ENCODE results near the gene CMTM2. TPM values are rescaled to one million over a fixed set of nuclear protein-coding genes. Genes with fewer than 3 reads are reported as not detected.
"Not testable (repeated sequence)": the region's sequence is repeated elsewhere in the genome, so short reads cannot be mapped to it uniquely, and the experiment has no call there.

CMTM2 gene
- total RNA-seq, 1 experiment from 2014 or later: not detected

GRCh38 chr16:66599726-66600125 lies 20.5 kb downstream of the CMTM2 start:
- DNase-seq (ENCODE audit: low read depth): no peak
- in situ Hi-C loops (cut with HindIII; ENCODE audit: low pct_unique_long_range_greater_than_20kb, low sequenced_read_pairs): no loop called here

GRCh38 chr16:66600477-66600876 lies 21.2 kb downstream of the CMTM2 start:
- in situ Hi-C loops (cut with HindIII; ENCODE audit: low pct_unique_long_range_greater_than_20kb, low sequenced_read_pairs): no loop called here

GRCh38 chr16:66601471-66601870 lies 22.2 kb downstream of the CMTM2 start:
- in situ Hi-C loops (cut with HindIII; ENCODE audit: low pct_unique_long_range_greater_than_20kb, low sequenced_read_pairs): no loop called here
- DNase-seq (ENCODE audit: low read depth): no peak

More at GRCh38 chr16:66600477-66600876, 21.2 kb downstream of the CMTM2 start:
- no peak for DNase-seq (ENCODE audit: low read depth)

- in situ Hi-C loops (cut with HindIII; ENCODE audit: low pct_unique_long_range_greater_than_20kb, low sequenced_read_pairs): no loop called here
- peak; percentile 78 for DNase-seq (ENCODE audit: low read depth)
These were observed 24.5 kb downstream of the CMTM2 start for GRCh38 chr16:66603537-66604375.

GRCh38 chr16:66604376-66605176 lies 25.3 kb downstream of the CMTM2 start, which contains the start of gene CMTM3:
Gene CMTM3 (plus strand): TSS chr16:66604704. CDS start chr16:66604806, 102 bp downstream.
- peak; percentile 66 for DNase-seq (ENCODE audit: low read depth)
- in situ Hi-C loops (cut with HindIII; ENCODE audit: low pct_unique_long_range_greater_than_20kb, low sequenced_read_pairs): no loop called here

- in situ Hi-C loops (cut with HindIII; ENCODE audit: low pct_unique_long_range_greater_than_20kb, low sequenced_read_pairs): no loop called here
- DNase-seq (ENCODE audit: low read depth): peak; percentile 49
These were observed 26.1 kb downstream of the CMTM2 start for GRCh38 chr16:66605177-66605978.

GRCh38 chr16:66605979-66606751 lies 26.9 kb downstream of the CMTM2 start:
- in situ Hi-C loops (cut with HindIII; ENCODE audit: low pct_unique_long_range_greater_than_20kb, low sequenced_read_pairs): no loop called here
- DNase-seq (ENCODE audit: low read depth): no peak

- peak; percentile 81 for DNase-seq (ENCODE audit: low read depth)
- in situ Hi-C loops (cut with HindIII; ENCODE audit: low pct_unique_long_range_greater_than_20kb, low sequenced_read_pairs): no loop called here
These were observed 29.2 kb downstream of the CMTM2 start for GRCh38 chr16:66608241-66609138.

GRCh38 chr16:66609139-66609510 lies 29.9 kb downstream of the CMTM2 start:
- in situ Hi-C loops (cut with HindIII; ENCODE audit: low pct_unique_long_range_greater_than_20kb, low sequenced_read_pairs): no loop called here

GRCh38 chr16:66610111-66610820 lies 31.0 kb downstream of the CMTM2 start:
- in situ Hi-C loops (cut with HindIII; ENCODE audit: low pct_unique_long_range_greater_than_20kb, low sequenced_read_pairs): no loop called here

More at GRCh38 chr16:66609139-66609510, 29.9 kb downstream of the CMTM2 start:
- no peak for DNase-seq (ENCODE audit: low read depth)

GRCh38 chr16:66611911-66612310 lies 32.6 kb downstream of the CMTM2 start:
- in situ Hi-C loops (cut with HindIII; ENCODE audit: low pct_unique_long_range_greater_than_20kb, low sequenced_read_pairs); DNase-seq (ENCODE audit: low read depth): not testable (repeated sequence)

More at GRCh38 chr16:66610111-66610820, 31.0 kb downstream of the CMTM2 start:
- no peak for DNase-seq (ENCODE audit: low read depth)

- in situ Hi-C loops (cut with HindIII; ENCODE audit: low pct_unique_long_range_greater_than_20kb, low sequenced_read_pairs): no loop called here
- DNase-seq (ENCODE audit: low read depth): no peak
These were observed 33.2 kb downstream of the CMTM2 start for GRCh38 chr16:66612422-66612821.

- in situ Hi-C loops (cut with HindIII; ENCODE audit: low pct_unique_long_range_greater_than_20kb, low sequenced_read_pairs): no loop called here
- DNase-seq (ENCODE audit: low read depth): no peak
These were observed 35.0 kb downstream of the CMTM2 start for GRCh38 chr16:66614161-66614802.

GRCh38 chr16:66616169-66616568 lies 36.9 kb downstream of the CMTM2 start:
- in situ Hi-C loops (cut with HindIII; ENCODE audit: low pct_unique_long_range_greater_than_20kb, low sequenced_read_pairs): no loop called here
- no peak for DNase-seq (ENCODE audit: low read depth)

GRCh38 chr16:66616592-66616991 lies 37.3 kb downstream of the CMTM2 start:
- DNase-seq (ENCODE audit: low read depth): no peak
- in situ Hi-C loops (cut with HindIII; ENCODE audit: low pct_unique_long_range_greater_than_20kb, low sequenced_read_pairs): no loop called here

- DNase-seq (ENCODE audit: low read depth): no peak
These were observed 37.8 kb downstream of the CMTM2 start for GRCh38 chr16:66617010-66617434.

More at GRCh38 chr16:66617010-66617434, 37.8 kb downstream of the CMTM2 start:
- in situ Hi-C loops (cut with HindIII; ENCODE audit: low pct_unique_long_range_greater_than_20kb, low sequenced_read_pairs): no loop called here
